Peyer's patch (tissue), 4 donors: ENCODE measurements around the gene GRIN3B.

Experiments
- CTCF ChIP-seq, 6 experiments: fragments of 450-650 bp in 4 of 6; fragments of 200-600 bp in 2 of 6; sonication (generic) in 1 of 6; IDR thresholded peaks; one replicate each; pipeline ENCODE4 v1.5.1; 2017 to 2019; ENCODE audit warnings: antibody characterized with exemption in 6 of 6, mild to moderate bottlenecking in 3 of 6, moderate library complexity in 1 of 6
- POLR2A ChIP-seq, 2 donors: fragments of 450-650 bp; IDR thresholded peaks; one replicate each; pipeline ENCODE4 v1.5.1; 2017; ENCODE audit warnings: antibody characterized with exemption in 2 of 2, mild to moderate bottlenecking in 2 of 2, moderate library complexity in 2 of 2

GRCh38 chr19:955803-956765, 44.1 kb upstream of the GRIN3B start:
- TF ChIP-seq CTCF (IDR thresholded peaks at IDR 0.05) (no peak), POLR2A (IDR thresholded peaks at IDR 0.05) (no peak)
